Glutamatergic neuron (in vitro differentiated cells): ENCODE measurements around the gene OXTR. TPM values are rescaled to one million over a fixed set of nuclear protein-coding genes. Genes with fewer than 3 reads are reported as not detected.

ENCODE experiments used
- DNase-seq: peaks from one replicate; pipeline ENCODE4 v3.0.0; 2022
- H3K27ac Mint-ChIP-seq: one replicate; pipeline ENCODE4 v1.8.0; 2020; ENCODE audit warnings: mild to moderate bottlenecking, mixed read lengths, inconsistent platforms; ENCODE audit not compliant: unreplicated experiment
- H3K27me3 Mint-ChIP-seq: one replicate; pipeline ENCODE4 v1.8.0; 2020; ENCODE audit warnings: mild to moderate bottlenecking, moderate library complexity, mixed read lengths, inconsistent platforms; ENCODE audit not compliant: unreplicated experiment
- H3K36me3 Mint-ChIP-seq: one replicate; pipeline ENCODE4 v1.8.0; 2020; ENCODE audit warnings: mild to moderate bottlenecking, mixed read lengths, inconsistent platforms; ENCODE audit not compliant: unreplicated experiment
- H3K4me1 Mint-ChIP-seq: one replicate; pipeline ENCODE4 v1.8.0; 2020; ENCODE audit warnings: mild to moderate bottlenecking, low read depth, mixed read lengths, inconsistent platforms; ENCODE audit not compliant: unreplicated experiment
- H3K4me3 Mint-ChIP-seq: one replicate; pipeline ENCODE4 v1.8.0; 2020; ENCODE audit warnings: mild to moderate bottlenecking, mixed read lengths, inconsistent platforms; ENCODE audit not compliant: unreplicated experiment
- H3K9me3 Mint-ChIP-seq: one replicate; pipeline ENCODE4 v1.8.0; 2020; ENCODE audit warnings: mild to moderate bottlenecking, moderate library complexity, mixed read lengths, inconsistent platforms; ENCODE audit not compliant: unreplicated experiment
- CTCF ChIP-seq: fragments of 200-600 bp; sonication (generic); IDR thresholded peaks from one replicate; pipeline ENCODE4 v1.5.0; 2021; ENCODE audit not compliant: partially characterized antibody, unreplicated experiment
- total RNA-seq: library from RNA; stranded (reverse); fragmentation: NEBNext Ultra II Directional; extraction: Animal tissue kit (Norgen Biotek cat#: 25700); gene quantifications from one replicate; pipeline ENCODE4 v1.2.1, GENCODE V29; 2021; ENCODE audit not compliant: unreplicated experiment

OXTR gene
- total RNA-seq, 1 donor from 2014 or later, result 4.0 TPM

- no peak for TF ChIP-seq CTCF
- DNase-seq, result no peak
- Mint-ChIP-seq H3K27me3 (no peaks in the 10 kb centered on the region), H3K4me1 (peaks cover 19% of the 10 kb centered on the region), H3K27ac (no peak overlapping the region), H3K4me3 (no peak overlapping the region), H3K9me3 (no peaks in the 10 kb centered on the region), H3K36me3 (no peaks in the 10 kb centered on the region)
Measured at GRCh38 chr3:8759038-8759707, 10.2 kb downstream of the OXTR start.

- Mint-ChIP-seq H3K36me3 (no peaks in the 10 kb centered on the region), H3K9me3 (no peaks in the 10 kb centered on the region), H3K27me3 (peaks cover 5% of the 10 kb centered on the region), H3K27ac (peak overlapping the region; percentile 13), H3K4me1 (peaks cover 24% of the 10 kb centered on the region), H3K4me3 (no peak overlapping the region)
- no peak for DNase-seq
- TF ChIP-seq CTCF, result no peak
Measured at GRCh38 chr3:8757551-8758518, 11.6 kb downstream of the OXTR start.

- no peak for DNase-seq
- H3K9me3 Mint-ChIP-seq, result peaks cover 1% of the 10 kb centered on the region
- H3K27me3 Mint-ChIP-seq, result peaks cover 5% of the 10 kb centered on the region
- TF ChIP-seq CTCF, result no peak
- no peak overlapping the region for H3K27ac Mint-ChIP-seq
- peaks cover 34% of the 10 kb centered on the region for H3K4me1 Mint-ChIP-seq
- H3K36me3 Mint-ChIP-seq, result no peaks in the 10 kb centered on the region
- no peak overlapping the region for H3K4me3 Mint-ChIP-seq
Measured at GRCh38 chr3:8756671-8757070, 12.7 kb downstream of the OXTR start.

GRCh38 chr3:8755564-8756237 is 13.7 kb downstream of the OXTR start:
- Mint-ChIP-seq H3K27me3 (peaks cover 5% of the 10 kb centered on the region), H3K4me1 (peaks cover 34% of the 10 kb centered on the region), H3K4me3 (no peak overlapping the region), H3K9me3 (peaks cover 1% of the 10 kb centered on the region), H3K36me3 (no peaks in the 10 kb centered on the region), H3K27ac (no peak overlapping the region)
- DNase-seq, result no peak
- peak; percentile 55 for TF ChIP-seq CTCF
